ENCODE measurements around the gene ASCC3. TPM values are rescaled to one million over a fixed set of nuclear protein-coding genes. Genes with fewer than 3 reads are reported as not detected.

The ASCC3 gene
- total RNA-seq, 1 donor from 2014 or later = 47.8 TPM

DNA sequence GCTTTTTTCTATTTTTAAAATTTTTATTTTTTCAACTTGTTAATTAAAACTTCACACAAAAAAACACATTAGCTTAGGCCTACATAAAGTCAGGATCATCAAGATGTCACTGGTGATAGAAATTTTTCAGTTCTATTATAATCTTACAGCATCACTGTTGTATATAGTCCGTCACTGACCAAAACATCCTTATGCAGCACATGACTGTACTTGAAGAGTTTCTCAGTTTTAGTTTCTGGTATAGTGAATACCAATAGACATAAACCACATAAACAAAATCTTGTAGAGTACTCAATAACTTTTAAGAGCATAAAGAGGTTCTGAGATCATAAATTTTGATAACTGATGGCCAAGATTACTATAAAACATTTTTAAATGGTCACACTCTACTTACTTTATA, 71.8 kb downstream of the ASCC3 start:
- TF ChIP-seq, protein P1, sequence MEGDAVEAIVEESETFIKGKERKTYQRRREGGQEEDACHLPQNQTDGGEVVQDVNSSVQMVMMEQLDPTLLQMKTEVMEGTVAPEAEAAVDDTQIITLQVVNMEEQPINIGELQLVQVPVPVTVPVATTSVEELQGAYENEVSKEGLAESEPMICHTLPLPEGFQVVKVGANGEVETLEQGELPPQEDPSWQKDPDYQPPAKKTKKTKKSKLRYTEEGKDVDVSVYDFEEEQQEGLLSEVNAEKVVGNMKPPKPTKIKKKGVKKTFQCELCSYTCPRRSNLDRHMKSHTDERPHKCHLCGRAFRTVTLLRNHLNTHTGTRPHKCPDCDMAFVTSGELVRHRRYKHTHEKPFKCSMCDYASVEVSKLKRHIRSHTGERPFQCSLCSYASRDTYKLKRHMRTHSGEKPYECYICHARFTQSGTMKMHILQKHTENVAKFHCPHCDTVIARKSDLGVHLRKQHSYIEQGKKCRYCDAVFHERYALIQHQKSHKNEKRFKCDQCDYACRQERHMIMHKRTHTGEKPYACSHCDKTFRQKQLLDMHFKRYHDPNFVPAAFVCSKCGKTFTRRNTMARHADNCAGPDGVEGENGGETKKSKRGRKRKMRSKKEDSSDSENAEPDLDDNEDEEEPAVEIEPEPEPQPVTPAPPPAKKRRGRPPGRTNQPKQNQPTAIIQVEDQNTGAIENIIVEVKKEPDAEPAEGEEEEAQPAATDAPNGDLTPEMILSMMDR (IDR thresholded peaks at IDR 0.05) = no peak
- ChIA-PET POLR2A (no interaction called here), CTCF (no interaction called here)
- H3K27ac Mint-ChIP-seq = no peak overlapping the region
- intact Hi-C loops (cut with micrococcal nuclease) = no loop called here
- no peaks in the 10 kb centered on the region for H3K9me3 Mint-ChIP-seq
- ATAC-seq (ENCODE audit: low read depth) (no peak), DNase-seq (no peak)
- peaks cover 25% of the 10 kb centered on the region for H3K36me3 Mint-ChIP-seq (ENCODE audit: low read depth)
- no peaks in the 10 kb centered on the region for H3K27me3 Mint-ChIP-seq
- H3K4me3 Mint-ChIP-seq = no peak overlapping the region
- peaks cover 13% of the 10 kb centered on the region for H3K4me1 Mint-ChIP-seq

DNA sequence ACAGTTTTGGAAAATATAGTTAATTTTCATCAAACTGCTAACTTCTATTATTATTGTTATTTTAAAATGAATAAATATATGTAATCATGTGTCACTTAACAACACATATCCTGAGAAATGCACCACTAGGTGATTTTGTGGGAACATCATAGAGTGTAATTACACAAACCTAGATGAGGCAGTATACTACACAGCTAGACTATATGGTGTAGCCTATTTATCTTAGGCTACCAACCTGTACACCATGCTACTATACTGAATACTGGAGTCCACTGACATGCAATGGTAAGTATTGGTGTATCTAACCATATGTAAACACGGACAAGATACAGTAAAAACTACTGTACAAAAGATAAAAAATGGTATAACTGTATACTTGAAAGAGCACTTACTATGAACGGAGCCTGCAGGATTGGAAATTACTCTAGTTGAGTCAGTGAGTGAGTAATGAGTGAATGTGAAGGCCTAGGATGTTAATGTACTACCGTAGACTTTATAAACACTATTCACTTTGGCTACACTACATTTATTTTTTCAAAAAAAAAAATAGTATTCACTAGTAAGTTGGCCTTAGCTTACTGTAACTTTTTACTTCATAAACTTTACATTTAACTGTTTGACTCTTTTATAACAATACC, 72.4 kb downstream of the ASCC3 start:
- DNase-seq (no peak), ATAC-seq (ENCODE audit: low read depth) (no peak)
- intact Hi-C loops (cut with micrococcal nuclease) = no loop called here
- ChIA-PET POLR2A (no interaction called here), CTCF (no interaction called here)
- Mint-ChIP-seq H3K4me3 (no peak overlapping the region), H3K9me3 (no peaks in the 10 kb centered on the region), H3K27ac (no peak overlapping the region), H3K27me3 (no peaks in the 10 kb centered on the region), H3K36me3 (ENCODE audit: low read depth) (peaks cover 23% of the 10 kb centered on the region), H3K4me1 (peaks cover 10% of the 10 kb centered on the region)
- TF ChIP-seq, protein P1 (IDR thresholded peaks at IDR 0.05) = no peak

DNA sequence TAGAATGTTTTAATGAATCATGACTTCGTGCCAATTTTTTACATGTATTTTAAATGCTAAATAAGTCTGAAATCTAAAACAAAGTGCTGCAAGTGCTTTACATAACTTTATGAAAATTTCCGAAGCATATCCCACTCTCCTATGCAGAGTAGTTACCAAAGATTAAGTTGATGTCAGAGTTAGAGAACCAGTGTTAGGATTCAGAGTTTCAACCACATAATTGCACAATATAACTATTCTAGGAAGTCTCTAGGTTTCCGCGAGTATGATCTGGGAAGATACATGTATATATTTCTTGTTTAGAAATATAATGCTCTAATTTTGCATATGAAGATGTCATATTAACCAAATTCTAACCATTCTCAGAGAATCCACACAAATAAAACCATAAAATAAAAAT, 74.8 kb downstream of the ASCC3 start:
- ChIA-PET CTCF (no interaction called here), POLR2A (no interaction called here)
- Mint-ChIP-seq H3K9me3 (no peaks in the 10 kb centered on the region), H3K4me1 (peaks cover 17% of the 10 kb centered on the region), H3K36me3 (ENCODE audit: low read depth) (peaks cover 23% of the 10 kb centered on the region), H3K27me3 (no peaks in the 10 kb centered on the region), H3K4me3 (no peak overlapping the region), H3K27ac (no peak overlapping the region)
- DNase-seq = no peak
- ATAC-seq (ENCODE audit: low read depth) = no peak
- TF ChIP-seq, protein P1 (IDR thresholded peaks at IDR 0.05) = no peak
- intact Hi-C loops (cut with micrococcal nuclease) = no loop called here

DNA sequence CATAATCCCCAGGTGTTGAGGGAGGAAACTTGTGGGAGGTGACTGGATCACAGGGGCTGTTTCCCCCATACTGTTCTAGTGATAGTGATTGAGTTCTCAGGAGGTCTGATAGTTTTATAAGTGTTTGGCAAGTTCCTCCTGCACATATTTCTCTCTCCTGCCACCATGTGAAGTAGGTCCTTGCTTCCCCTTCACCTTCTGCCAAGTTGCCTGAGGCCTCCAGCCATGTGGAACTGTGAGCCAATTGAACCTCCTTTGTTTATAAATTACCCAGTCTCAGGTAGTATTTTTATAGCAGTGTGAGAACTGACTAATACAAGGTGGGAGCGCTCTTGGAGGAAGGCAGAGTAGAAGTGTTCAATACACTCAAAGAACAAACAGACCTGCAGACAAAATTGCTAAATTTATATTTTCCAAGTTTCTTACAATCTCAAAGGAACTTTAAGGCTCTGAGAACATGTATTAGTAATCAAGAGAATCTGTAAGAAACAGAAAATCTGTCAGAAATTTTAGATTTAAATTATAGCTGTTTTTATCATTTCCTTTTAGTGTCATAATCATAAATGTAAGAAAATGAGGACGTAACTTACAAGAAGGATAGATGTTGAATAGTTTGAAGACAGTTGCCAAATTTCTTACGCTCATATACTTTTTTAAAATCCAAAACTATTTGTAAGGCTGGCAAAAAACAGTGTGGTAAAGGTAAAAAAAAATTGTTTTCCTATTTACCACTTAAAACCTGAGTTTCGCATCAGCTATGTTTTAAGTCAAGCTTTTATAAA, 77.7 kb downstream of the ASCC3 start:
- Mint-ChIP-seq H3K4me1 (peaks cover 13% of the 10 kb centered on the region), H3K27me3 (no peaks in the 10 kb centered on the region), H3K27ac (peak overlapping the region; percentile 50), H3K9me3 (no peaks in the 10 kb centered on the region), H3K36me3 (ENCODE audit: low read depth) (peaks cover 35% of the 10 kb centered on the region), H3K4me3 (no peak overlapping the region)
- no peak for ATAC-seq (ENCODE audit: low read depth)
- no peak for DNase-seq
- ChIA-PET CTCF (no interaction called here), POLR2A (no interaction called here)
- intact Hi-C loops (cut with micrococcal nuclease) = no loop called here
- TF ChIP-seq, protein P1 (IDR thresholded peaks at IDR 0.05) = no peak

- DNase-seq (no peak), ATAC-seq (ENCODE audit: low read depth) (no peak)
- Mint-ChIP-seq H3K4me3 (no peak overlapping the region), H3K27ac (no peak overlapping the region), H3K27me3 (no peaks in the 10 kb centered on the region), H3K9me3 (no peaks in the 10 kb centered on the region), H3K36me3 (ENCODE audit: low read depth) (peaks cover 38% of the 10 kb centered on the region), H3K4me1 (peaks cover 22% of the 10 kb centered on the region)
- TF ChIP-seq, protein P1 (IDR thresholded peaks at IDR 0.05) = no peak
- intact Hi-C loops (cut with micrococcal nuclease) = no loop called here
- ChIA-PET CTCF (no interaction called here), POLR2A (no interaction called here)
Measured at GRCh38 chr6:100801036-100801435, 80.1 kb downstream of the ASCC3 start.
